IMR-90 (cell line): Measurements from ENCODE around the gene SSH2. TPM values are rescaled to one million over a fixed set of nuclear protein-coding genes. Genes with fewer than 3 reads are reported as not detected.

Source experiments
- ATAC-seq: fragments of 200-7000 bp; cut with Tn5 transposase; 2 replicates; pipeline ENCODE4 v1.9.1; 2020; ENCODE audit warnings: low read depth, mild to moderate bottlenecking, moderate library complexity
- BruUV-seq: library from RNA; stranded (reverse); fragments of 400-500 nt; replicated peaks from 2 replicates; lab custom pipeline; 2021; lab: Mats Ljungman, UMichigan
- CTCF ChIA-PET: fragments of 300-600 bp; formaldehyde crosslinking; extraction: SDS; loops from one replicate; lab custom pipeline; 2021; ENCODE audit warnings: antibody characterized with exemption; lab: Yijun Ruan, JAX
- POLR2A ChIA-PET: fragments of 300-600 bp; sonication (Branson Sonifier 250); formaldehyde crosslinking; loops from one replicate; lab custom pipeline; 2022; ENCODE audit warnings: antibody characterized with exemption; ENCODE audit not compliant: unreplicated experiment; lab: Charles Lee
- DNase-seq: peaks from one replicate; pipeline ENCODE4 v3.0.0; 2013
- H2AFZ ChIP-seq: replicated peaks from 2 replicates; pipeline ENCODE3; 2013; ENCODE audit warnings: low read length, mild to moderate bottlenecking; ENCODE audit not compliant: poor library complexity
- H2AK5ac ChIP-seq: 2 replicates; pipeline ENCODE4 v1.6.1; 2013; ENCODE audit warnings: low read depth, low read length, inconsistent platforms
- H2AK9ac ChIP-seq: replicated peaks from 2 replicates; pipeline ENCODE3; 2013; ENCODE audit warnings: mild to moderate bottlenecking, low read depth, low read length, moderate library complexity; ENCODE audit not compliant: poor library complexity
- H2BK120ac ChIP-seq: 2 replicates; pipeline ENCODE4 v1.6.1; 2013; ENCODE audit warnings: low read depth, low read length, inconsistent platforms
- H2BK15ac ChIP-seq: 3 replicates; pipeline ENCODE4 v1.6.1; 2013; ENCODE audit warnings: low read depth, low read length, inconsistent platforms
- H2BK20ac ChIP-seq: 2 replicates; pipeline ENCODE4 v1.6.1; 2013; ENCODE audit warnings: low read depth, mild to moderate bottlenecking, inconsistent platforms, low read length, moderate library complexity
- H2BK5ac ChIP-seq: 2 replicates; pipeline ENCODE4 v1.6.1; 2013; ENCODE audit warnings: mild to moderate bottlenecking, low read depth, low read length, inconsistent platforms; ENCODE audit not compliant: poor library complexity, severe bottlenecking
- H3K14ac ChIP-seq: replicated peaks from 2 replicates; pipeline ENCODE4 v1.6.1; 2013; ENCODE audit warnings: low read depth, low read length, inconsistent platforms
- H3K18ac ChIP-seq: 2 replicates; pipeline ENCODE4 v1.6.1; 2013; ENCODE audit warnings: low read depth, low read length, control low read depth
- H3K23ac ChIP-seq: 2 replicates; pipeline ENCODE4 v1.6.1; 2013; ENCODE audit warnings: low read depth, low read length, inconsistent platforms
- H3K27ac ChIP-seq: 2 replicates; pipeline ENCODE4 v1.5.1; 2013; ENCODE audit warnings: mild to moderate bottlenecking, control low read depth, low read length; ENCODE audit not compliant: insufficient read depth
- H3K27me3 ChIP-seq: 2 replicates; pipeline ENCODE4 v1.6.1; 2013; ENCODE audit warnings: low read length; ENCODE audit not compliant: control insufficient read depth, insufficient read depth
- H3K36me3 ChIP-seq: 2 replicates; pipeline ENCODE4 v1.6.1; 2013; ENCODE audit warnings: low read length, mixed read lengths; ENCODE audit not compliant: control insufficient read depth, insufficient read depth
- H3K4ac ChIP-seq: 2 replicates; pipeline ENCODE4 v1.6.1; 2013; ENCODE audit warnings: low read depth, low read length, inconsistent platforms
- H3K4me1 ChIP-seq: 2 replicates; pipeline ENCODE4 v1.6.1; 2013; ENCODE audit warnings: low read length, mixed read lengths; ENCODE audit not compliant: control insufficient read depth, insufficient read depth
- H3K4me2 ChIP-seq: 2 replicates; pipeline ENCODE4 v1.6.1; 2013; ENCODE audit warnings: low read depth, mild to moderate bottlenecking, control low read depth, low read length, moderate library complexity
- H3K4me3 ChIP-seq: 2 replicates; pipeline ENCODE4 v1.5.1; 2013; ENCODE audit warnings: low read depth, mild to moderate bottlenecking, control low read depth, low read length, moderate library complexity; ENCODE audit not compliant: insufficient read depth
- H3K56ac ChIP-seq: 2 replicates; pipeline ENCODE4 v1.6.1; 2013; ENCODE audit warnings: low read length, inconsistent platforms; ENCODE audit not compliant: insufficient read depth; ENCODE audit errors: extremely low read depth
- H3K79me1 ChIP-seq, 2 experiments: 2 replicates each; pipeline ENCODE4 v1.6.1; 2013; ENCODE audit warnings: low read length in 2 of 2, inconsistent platforms in 1 of 2, low read depth in 1 of 2
- H3K9ac ChIP-seq: 2 replicates; pipeline ENCODE4 v1.6.1; 2013; ENCODE audit warnings: low read depth, low read length, control low read depth
- H3K9me1 ChIP-seq: 2 replicates; pipeline ENCODE4 v1.6.1; 2013; ENCODE audit warnings: low read length, inconsistent platforms; ENCODE audit not compliant: insufficient read depth
- H3K9me3 ChIP-seq: 2 replicates; pipeline ENCODE4 v1.6.1; 2013; ENCODE audit warnings: low read length; ENCODE audit not compliant: control insufficient read depth, insufficient read depth
- H4K20me1 ChIP-seq: 2 replicates; pipeline ENCODE4 v1.6.1; 2013; ENCODE audit warnings: low read length, inconsistent platforms; ENCODE audit not compliant: insufficient read depth
- H4K5ac ChIP-seq: 2 replicates; pipeline ENCODE4 v1.6.1; 2013; ENCODE audit warnings: mild to moderate bottlenecking, low read depth, low read length, control low read depth
- H4K8ac ChIP-seq, 2 experiments: 2 replicates each; pipeline ENCODE4 v1.6.1; 2013; ENCODE audit warnings: low read depth in 2 of 2, low read length in 2 of 2, control low read depth in 1 of 2, inconsistent platforms in 1 of 2
- H4K91ac ChIP-seq: 2 replicates; pipeline ENCODE4 v1.6.1; 2013; ENCODE audit warnings: low read depth, low read length, inconsistent platforms; ENCODE audit not compliant: insufficient read depth
- BHLHE40 ChIP-seq: fragments of 150-350 bp; IDR thresholded peaks from 2 replicates; pipeline ENCODE4 v1.6.1; 2016; ENCODE audit warnings: mild to moderate bottlenecking, low read depth, low read length
- CEBPB ChIP-seq: IDR thresholded peaks from 2 replicates; pipeline ENCODE4 v1.6.1; 2012; ENCODE audit warnings: low read depth, low read length, improper control_type of control experiment
- CHD1 ChIP-seq: IDR thresholded peaks from 2 replicates; pipeline ENCODE4 v1.6.1; 2012; ENCODE audit warnings: low read depth, low read length, improper control_type of control experiment
- CTCF ChIP-seq: conservative IDR thresholded peaks from 2 replicates; pipeline ENCODE4 v1.5.1; 2012; ENCODE audit warnings: mild to moderate bottlenecking, low read depth, low read length, improper control_type of control experiment
- FOS ChIP-seq: fragments of 150-350 bp; IDR thresholded peaks from 2 replicates; pipeline ENCODE4 v1.6.1; 2016; ENCODE audit warnings: low read depth, low read length
- MAFK ChIP-seq: IDR thresholded peaks from 2 replicates; pipeline ENCODE4 v1.6.1; 2012; ENCODE audit warnings: low read depth, low read length, improper control_type of control experiment
- MAZ ChIP-seq: IDR thresholded peaks from 2 replicates; pipeline ENCODE4 v1.6.1; 2012; ENCODE audit warnings: low read depth, mild to moderate bottlenecking, low read length, improper control_type of control experiment, moderate library complexity, borderline replicate concordance
- POLR2A ChIP-seq: IDR thresholded peaks from 2 replicates; pipeline ENCODE4 v1.6.1; 2012; ENCODE audit warnings: mild to moderate bottlenecking, low read depth, low read length
- RAD21 ChIP-seq: IDR thresholded peaks from 2 replicates; pipeline ENCODE4 v1.6.1; 2012; ENCODE audit warnings: low read length, improper control_type of control experiment
- RCOR1 ChIP-seq: IDR thresholded peaks from 2 replicates; pipeline ENCODE4 v1.6.1; 2012; ENCODE audit warnings: mild to moderate bottlenecking, low read length, improper control_type of control experiment; ENCODE audit not compliant: insufficient replicate concordance
- RFX5 ChIP-seq: IDR thresholded peaks from 2 replicates; pipeline ENCODE4 v1.8.0; 2012; ENCODE audit warnings: low read depth, mild to moderate bottlenecking, low read length, moderate library complexity
- SMC3 ChIP-seq: fragments of 150-350 bp; IDR thresholded peaks from 2 replicates; pipeline ENCODE4 v1.6.1; 2016; ENCODE audit warnings: low read depth, mild to moderate bottlenecking, antibody characterized with exemption, low read length, moderate library complexity
- WGBS, 2 experiments: methylation state at CpG; one replicate each; pipeline versions ENCODE4 v1.1.5 to v1.1.7; 2013; ENCODE audit warnings: missing lambda C conversion rate in 2 of 2; ENCODE audit not compliant: insufficient read length in 1 of 2; ENCODE audit errors: extremely low coverage in 2 of 2; 5-methylcytosine and 5-hydroxymethylcytosine counted together
- dilution Hi-C: fragments of 300-500 bp; cut with HindIII; formaldehyde crosslinking; loops from one replicate; pipeline ENCODE4 v1.14.3; 2018; ENCODE audit warnings: low sequenced_read_pairs; ENCODE audit not compliant: unreplicated experiment
- in situ Hi-C: fragments of 300-500 bp; cut with MboI; formaldehyde crosslinking; loops from 3 replicates; pipeline ENCODE4 v1.14.3; 2019; ENCODE audit warnings: low sequenced_read_pairs, inconsistent platforms, mixed read lengths
- intact Hi-C: fragments of 100-400 bp; cut with micrococcal nuclease; formaldehyde crosslinking; loops from 2 replicates; pipeline ENCODE4 v1.10.0; 2022
- polyA plus RNA-seq, 3 experiments: library from polyadenylated mRNA; depleted of rRNA; stranded (reverse); fragments of >200 nt; gene quantifications; 2 replicates each; pipeline ENCODE4 v1.2.3, GENCODE V29; 2012; ENCODE audit warnings: low replicate concordance in 1 of 3
- total RNA-seq: library from RNA; depleted of rRNA; stranded (reverse); fragments of >200 nt; gene quantifications from 2 replicates; pipeline ENCODE4 v1.2.3, GENCODE V29; 2012
- TF ChIP-seq, protein P1 (sequence below): fragments of 150-350 bp; IDR thresholded peaks from 2 replicates; pipeline ENCODE4 v1.6.1; 2016; ENCODE audit warnings: low read depth, mild to moderate bottlenecking, low read length, moderate library complexity, borderline replicate concordance
- TF ChIP-seq, protein P2 (sequence below): fragments of 150-350 bp; IDR thresholded peaks from 2 replicates; pipeline ENCODE4 v1.6.1; 2017; ENCODE audit warnings: mild to moderate bottlenecking, antibody characterized with exemption, low read length, low read depth

Gene SSH2
- total and polyA plus RNA-seq, 2 of the 4 experiments (the other 2 are of a cell fraction) = 9.3 TPM

- no peak overlapping the region for H2AK5ac ChIP-seq
- peaks cover 7% of the 10 kb centered on the region; the same call in 1 of the 2 replicates for H3K9me1 ChIP-seq
- no peak overlapping the region for H3K4me3 ChIP-seq
- peaks cover 7 to 15% of the 10 kb centered on the region in 2 experiments; a peak in 3 of 4 replicates for H3K79me1 ChIP-seq
- no TSS peak for BruUV-seq
- no peak for ATAC-seq
- H3K14ac ChIP-seq = no peak overlapping the region
- H2AFZ ChIP-seq = no peak overlapping the region
- in situ Hi-C loops = no loop called here
- H3K27me3 ChIP-seq = no peaks in the 10 kb centered on the region
- no peaks in the 10 kb centered on the region; the same call in 1 of the 2 replicates for H4K20me1 ChIP-seq
- H3K9me3 ChIP-seq = no peaks in the 10 kb centered on the region
- H3K4me2 ChIP-seq = no peak overlapping the region
- H3K23ac ChIP-seq = no peak overlapping the region
- no peak overlapping the region for H2AK9ac ChIP-seq
- no peak overlapping the region for H2BK120ac ChIP-seq
- no peak overlapping the region for H3K18ac ChIP-seq
- DNase-seq = no peak
- intact Hi-C loops = loop anchor here (5.0 kb wide), 1 partner anchor 37 kb away; no protein-coding TSS in a partner anchor
- no peak overlapping the region for H2BK5ac ChIP-seq
- no peak overlapping the region for H3K4ac ChIP-seq
- H2BK15ac ChIP-seq = no peak overlapping the region
- ChIA-PET CTCF (no interaction called here), POLR2A (no interaction called here)
- no peak overlapping the region for H4K91ac ChIP-seq
- no peak overlapping the region for H2BK20ac ChIP-seq
- no peak overlapping the region for H4K8ac ChIP-seq
- TF ChIP-seq, protein P1, sequence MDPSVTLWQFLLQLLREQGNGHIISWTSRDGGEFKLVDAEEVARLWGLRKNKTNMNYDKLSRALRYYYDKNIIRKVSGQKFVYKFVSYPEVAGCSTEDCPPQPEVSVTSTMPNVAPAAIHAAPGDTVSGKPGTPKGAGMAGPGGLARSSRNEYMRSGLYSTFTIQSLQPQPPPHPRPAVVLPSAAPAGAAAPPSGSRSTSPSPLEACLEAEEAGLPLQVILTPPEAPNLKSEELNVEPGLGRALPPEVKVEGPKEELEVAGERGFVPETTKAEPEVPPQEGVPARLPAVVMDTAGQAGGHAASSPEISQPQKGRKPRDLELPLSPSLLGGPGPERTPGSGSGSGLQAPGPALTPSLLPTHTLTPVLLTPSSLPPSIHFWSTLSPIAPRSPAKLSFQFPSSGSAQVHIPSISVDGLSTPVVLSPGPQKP = no peak
- no peak for TF ChIP-seq RCOR1
- no peak for TF ChIP-seq RFX5
- no peak for TF ChIP-seq MAFK
- no peak for TF ChIP-seq SMC3
- TF ChIP-seq FOS = no peak
- no peak for TF ChIP-seq RAD21
- TF ChIP-seq CTCF = no peak
- TF ChIP-seq, protein P2, sequence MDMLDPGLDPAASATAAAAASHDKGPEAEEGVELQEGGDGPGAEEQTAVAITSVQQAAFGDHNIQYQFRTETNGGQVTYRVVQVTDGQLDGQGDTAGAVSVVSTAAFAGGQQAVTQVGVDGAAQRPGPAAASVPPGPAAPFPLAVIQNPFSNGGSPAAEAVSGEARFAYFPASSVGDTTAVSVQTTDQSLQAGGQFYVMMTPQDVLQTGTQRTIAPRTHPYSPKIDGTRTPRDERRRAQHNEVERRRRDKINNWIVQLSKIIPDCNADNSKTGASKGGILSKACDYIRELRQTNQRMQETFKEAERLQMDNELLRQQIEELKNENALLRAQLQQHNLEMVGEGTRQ = no peak
- TF ChIP-seq BHLHE40 = no peak
- no peak for TF ChIP-seq POLR2A
- no peak for TF ChIP-seq CHD1
- no peak for TF ChIP-seq MAZ
- no peak for TF ChIP-seq CEBPB
- H4K5ac ChIP-seq = no peak overlapping the region
- peaks cover 2% of the 10 kb centered on the region; the same call in 1 of the 2 replicates for H3K36me3 ChIP-seq
- no peak overlapping the region for H3K9ac ChIP-seq
- dilution Hi-C loops = no loop called here
- H3K27ac ChIP-seq = no peak overlapping the region
- no peak overlapping the region for H3K56ac ChIP-seq
- 57% methylated on average over 2 of the region's 2 CpGs; no CpG with 5 or more reads in 1 of the 2 experiments for WGBS, 2 experiments
- peaks cover 7% of the 10 kb centered on the region for H3K4me1 ChIP-seq
These were observed 214.3 kb downstream of the SSH2 start for GRCh38 chr17:29715680-29716079.
